ENCODE data around the gene CAPN5. TPM values are rescaled to one million over a fixed set of nuclear protein-coding genes. Genes with fewer than 3 reads are reported as not detected.

The CAPN5 gene
- total and polyA plus RNA-seq, 2 of the 13 experiments (the other 11 are each of a cell fraction or from before 2014, with no cell fraction given): 0.27 to 1.2 TPM

- no peak for TF ChIP-seq ZNF670 (CRISPR knock-in tag; IDR thresholded peaks at IDR 0.05; ENCODE audit: borderline replicate concordance)
- 0 out of 2 replicates have a peak, but pooled peaks have one; percentile 6 for TF ChIP-seq ZSCAN25 (CRISPR knock-in tag; IDR thresholded peaks at IDR 0.05)
- no peak for TF ChIP-seq MAFG (CRISPR knock-in tag; IDR thresholded peaks at IDR 0.05)
- no peak for TF ChIP-seq CBX2 (IDR thresholded peaks at IDR 0.05; ENCODE audit: low read depth, low read length)
- TF ChIP-seq CBX2 (CRISPR knock-in tag; IDR thresholded peaks at IDR 0.05; ENCODE audit: low read depth): no peak
- TF ChIP-seq ARID2 (CRISPR knock-in tag; IDR thresholded peaks at IDR 0.05; ENCODE audit: borderline replicate concordance): no peak
- peak; percentile 33; the same call in 1 of the 2 replicates for TF ChIP-seq ZSCAN9 (CRISPR knock-in tag; IDR thresholded peaks at IDR 0.05; ENCODE audit: borderline replicate concordance)
- 0 out of 2 replicates have a peak, but pooled peaks have one; percentile 29 for TF ChIP-seq ZNF780A (CRISPR knock-in tag; IDR thresholded peaks at IDR 0.05)
- 0 out of 2 replicates have a peak, but pooled peaks have one; percentile 4 for TF ChIP-seq ZFP1 (CRISPR knock-in tag; IDR thresholded peaks at IDR 0.05)
- no peak for TF ChIP-seq ZNF615 (CRISPR knock-in tag; IDR thresholded peaks at IDR 0.05; ENCODE audit: borderline replicate concordance)
- 0 out of 2 replicates have a peak, but pooled peaks have one; percentile 56 for TF ChIP-seq ZNF367 (CRISPR knock-in tag; IDR thresholded peaks at IDR 0.05; ENCODE audit: borderline replicate concordance)
- TF ChIP-seq ZBTB43 (CRISPR knock-in tag; conservative IDR thresholded peaks at IDR 0.05): no peak
- peak; percentile 64; the same call in 1 of the 2 replicates for TF ChIP-seq ZBTB10 (CRISPR knock-in tag; IDR thresholded peaks at IDR 0.05; ENCODE audit: borderline replicate concordance)
- TF ChIP-seq NR1H2 (CRISPR knock-in tag; IDR thresholded peaks at IDR 0.05; ENCODE audit: borderline replicate concordance, low read depth): no peak
- TF ChIP-seq TBX3 (IDR thresholded peaks at IDR 0.05; ENCODE audit: borderline replicate concordance): no peak
- TF ChIP-seq ZNF280B (CRISPR knock-in tag; IDR thresholded peaks at IDR 0.05; ENCODE audit: borderline replicate concordance): no peak
- TF ChIP-seq THAP7 (CRISPR knock-in tag; IDR thresholded peaks at IDR 0.05): 0 out of 2 replicates have a peak, but pooled peaks have one; percentile 66
- 0 out of 2 replicates have a peak, but pooled peaks have one; percentile 9 for TF ChIP-seq ZKSCAN5 (CRISPR knock-in tag; IDR thresholded peaks at IDR 0.05)
- TF ChIP-seq SMYD3 (CRISPR knock-in tag; IDR thresholded peaks at IDR 0.05): no peak
- no peak for TF ChIP-seq ZNF547 (CRISPR knock-in tag; IDR thresholded peaks at IDR 0.05)
- no peak for TF ChIP-seq ZFP36L2 (CRISPR knock-in tag; IDR thresholded peaks at IDR 0.05)
- TF ChIP-seq IRF2 (CRISPR knock-in tag; IDR thresholded peaks at IDR 0.05): peak; percentile 21; the same call in 1 of the 2 replicates
- no peak; the same call in 1 of the 2 replicates for TF ChIP-seq ZNF788 (CRISPR knock-in tag; IDR thresholded peaks at IDR 0.05; ENCODE audit: borderline replicate concordance)
- no peak for TF ChIP-seq ZSCAN21 (CRISPR knock-in tag; IDR thresholded peaks at IDR 0.05; ENCODE audit: borderline replicate concordance)
- TF ChIP-seq ZNF850 (CRISPR knock-in tag; conservative IDR thresholded peaks at IDR 0.05): no peak
Measured at GRCh38 chr11:77127235-77127911, 60.6 kb downstream of the CAPN5 start (continued).

All from HepG2 (cell line).